Tibial nerve (tissue), 3 donors: ENCODE data around the gene RAPGEF5.

Experiments used
- CTCF ChIP-seq, 5 experiments: fragments of 200-600 bp in 3 of 5; fragments of 450-650 bp in 2 of 5; sonication (generic) in 3 of 5; IDR thresholded peaks; one replicate each; pipeline ENCODE4 v1.5.1; 2016 to 2019; ENCODE audit warnings: antibody characterized with exemption in 5 of 5, mild to moderate bottlenecking in 3 of 5, moderate library complexity in 2 of 5
- POLR2A ChIP-seq, 2 donors: fragments of 450-650 bp; IDR thresholded peaks; one replicate each; pipeline ENCODE4 v1.6.1; 2017; ENCODE audit warnings: antibody characterized with exemption in 2 of 2, mild to moderate bottlenecking in 2 of 2, moderate library complexity in 2 of 2

- TF ChIP-seq POLR2A (IDR thresholded peaks at IDR 0.05) (no peak), CTCF (IDR thresholded peaks at IDR 0.05) (no peak)
These were observed 125.8 kb downstream of the RAPGEF5 start for GRCh38 chr7:22231141-22231540.
